ENCODE data around the gene PTPRM.

PTPRM gene

GRCh38 chr18:7572822-7573221 lies 5.7 kb downstream of the PTPRM start:
- Histone ChIP-seq H3K79me2 (ENCODE audit: insufficient read depth, low read depth) (peaks cover 83% of the 10 kb centered on the region), H3K9ac (peak overlapping the region; percentile 29), H3K4me1 (ENCODE audit: low read depth, poor library complexity, severe bottlenecking) (peaks cover 83% of the 10 kb centered on the region), H4K20me1 (ENCODE audit: insufficient read depth) (no peaks in the 10 kb centered on the region), H3K4me2 (peak overlapping the region; percentile 59), H3K27me3 (ENCODE audit: insufficient read depth, low read depth) (no peaks in the 10 kb centered on the region), H3K4me3 (IDR thresholded peaks at IDR 0.05; ENCODE audit: insufficient read depth, low read depth, low read length) (no peak overlapping the region), H3K36me3 (ENCODE audit: insufficient read depth) (no peaks in the 10 kb centered on the region), H3K27ac (peak overlapping the region; percentile 69), H2AFZ (ENCODE audit: low read depth) (peak overlapping the region; percentile 1; the same call in 1 of the 2 replicates)
- no peak for TF ChIP-seq CTCF (conservative IDR thresholded peaks at IDR 0.05; ENCODE audit: low read depth, low read length)

DNA sequence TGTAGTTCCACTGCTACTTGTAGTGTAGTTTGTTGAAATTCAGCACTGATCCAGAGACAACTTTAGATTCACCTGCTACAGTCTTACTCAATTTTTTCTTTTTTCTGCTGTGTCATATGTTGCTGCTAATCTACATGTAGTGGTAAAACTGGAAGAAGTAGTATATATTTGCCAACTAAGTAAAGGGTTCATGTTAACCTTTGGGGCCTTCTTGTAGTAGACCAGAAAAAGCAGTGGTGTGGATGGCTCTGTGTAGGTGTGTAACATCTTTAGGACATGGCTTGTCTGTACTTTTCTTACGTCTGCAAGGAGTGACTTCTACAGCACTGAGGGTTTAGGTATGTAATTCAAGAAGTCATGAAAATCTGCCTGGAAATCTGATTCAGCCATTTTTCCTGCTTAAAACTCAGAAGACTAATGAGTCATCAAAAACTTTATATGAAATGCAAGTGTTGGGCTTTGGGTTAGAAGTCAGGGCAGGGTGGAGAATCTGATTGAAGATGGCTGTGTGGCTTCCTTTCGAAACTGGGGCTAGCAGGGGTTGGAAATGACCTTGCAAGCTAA lies 8.4 kb downstream of the PTPRM start:
- no peaks in the 10 kb centered on the region for H3K27me3 ChIP-seq (ENCODE audit: insufficient read depth, low read depth)
- no peaks in the 10 kb centered on the region for H4K20me1 ChIP-seq (ENCODE audit: insufficient read depth)
- H3K9ac ChIP-seq: peak overlapping the region; percentile 31; the same call in 1 of the 2 replicates
- H2AFZ ChIP-seq (ENCODE audit: low read depth): no peak overlapping the region; the same call in 1 of the 2 replicates
- TF ChIP-seq CTCF (conservative IDR thresholded peaks at IDR 0.05; ENCODE audit: low read depth, low read length): no peak
- H3K79me2 ChIP-seq (ENCODE audit: insufficient read depth, low read depth): peaks cover 71% of the 10 kb centered on the region
- no peaks in the 10 kb centered on the region for H3K36me3 ChIP-seq (ENCODE audit: insufficient read depth)
- H3K4me2 ChIP-seq: peak overlapping the region; percentile 61
- no peak overlapping the region for H3K4me3 ChIP-seq (IDR thresholded peaks at IDR 0.05; ENCODE audit: insufficient read depth, low read depth, low read length)
- H3K27ac ChIP-seq: peak overlapping the region; percentile 76
- H3K4me1 ChIP-seq (ENCODE audit: low read depth, poor library complexity, severe bottlenecking): peaks cover 83% of the 10 kb centered on the region

GRCh38 chr18:7576077-7576476 lies 9.0 kb downstream of the PTPRM start:
- no peaks in the 10 kb centered on the region for H4K20me1 ChIP-seq (ENCODE audit: insufficient read depth)
- peaks cover 66% of the 10 kb centered on the region for H3K79me2 ChIP-seq (ENCODE audit: insufficient read depth, low read depth)
- TF ChIP-seq CTCF (conservative IDR thresholded peaks at IDR 0.05; ENCODE audit: low read depth, low read length): no peak
- no peaks in the 10 kb centered on the region for H3K36me3 ChIP-seq (ENCODE audit: insufficient read depth)
- peak overlapping the region; percentile 76 for H3K27ac ChIP-seq
- peak overlapping the region; percentile 61 for H3K4me2 ChIP-seq
- peak overlapping the region; percentile 31; the same call in 1 of the 2 replicates for H3K9ac ChIP-seq
- no peak overlapping the region for H3K4me3 ChIP-seq (IDR thresholded peaks at IDR 0.05; ENCODE audit: insufficient read depth, low read depth, low read length)
- no peak overlapping the region; the same call in 1 of the 2 replicates for H2AFZ ChIP-seq (ENCODE audit: low read depth)
- peaks cover 77% of the 10 kb centered on the region for H3K4me1 ChIP-seq (ENCODE audit: low read depth, poor library complexity, severe bottlenecking)
- no peaks in the 10 kb centered on the region for H3K27me3 ChIP-seq (ENCODE audit: insufficient read depth, low read depth)

DNA sequence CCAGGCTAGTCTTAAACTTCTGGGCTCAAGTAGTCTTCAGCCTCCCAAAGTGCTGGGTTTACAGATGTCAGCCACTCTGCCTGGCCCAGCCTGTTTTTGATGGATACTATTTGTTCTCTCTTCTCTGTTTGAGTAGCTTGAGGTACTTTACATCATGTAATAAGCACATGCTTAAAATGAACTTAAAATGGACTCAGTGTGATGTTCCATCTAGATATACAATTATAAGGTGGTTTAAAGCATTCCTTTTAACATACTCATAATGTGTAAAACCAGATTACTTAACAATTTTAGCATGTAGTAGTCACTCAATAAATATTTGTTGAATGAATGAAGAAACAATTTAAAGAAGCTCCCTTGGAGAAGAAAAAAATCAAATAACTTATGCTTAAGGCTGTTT lies 9.6 kb downstream of the PTPRM start:
- Histone ChIP-seq H3K27ac (peak overlapping the region; percentile 76), H3K79me2 (ENCODE audit: insufficient read depth, low read depth) (peaks cover 64% of the 10 kb centered on the region), H2AFZ (ENCODE audit: low read depth) (no peak overlapping the region), H3K9ac (no peak overlapping the region), H3K27me3 (ENCODE audit: insufficient read depth, low read depth) (no peaks in the 10 kb centered on the region), H3K4me2 (peak overlapping the region; percentile 61), H3K36me3 (ENCODE audit: insufficient read depth) (no peaks in the 10 kb centered on the region), H3K4me1 (ENCODE audit: low read depth, poor library complexity, severe bottlenecking) (peaks cover 71% of the 10 kb centered on the region), H4K20me1 (ENCODE audit: insufficient read depth) (no peaks in the 10 kb centered on the region), H3K4me3 (IDR thresholded peaks at IDR 0.05; ENCODE audit: insufficient read depth, low read depth, low read length) (no peak overlapping the region)
- TF ChIP-seq CTCF (conservative IDR thresholded peaks at IDR 0.05; ENCODE audit: low read depth, low read length): no peak

Data from KMS-11 (cell line).